NCI-H1048 (cell line): ENCODE results near the gene IYD.

Experiments used
- DNase-seq: peaks from one replicate; lab custom pipeline; 2025; lab: John Stamatoyannopoulos, UW

IYD gene

GRCh38 chr6:150368762-150369161, at the start of gene IYD:
TSS of gene IYD (plus strand) at chr6:150369012. CDS start at chr6:150369032, 20 bp downstream.
- no peak for DNase-seq

GRCh38 chr6:150319924-150320323, 48.9 kb upstream of the IYD start:
- DNase-seq: no peak

GRCh38 chr6:150320442-150320841, 48.4 kb upstream of the IYD start:
- DNase-seq: no peak

DNA sequence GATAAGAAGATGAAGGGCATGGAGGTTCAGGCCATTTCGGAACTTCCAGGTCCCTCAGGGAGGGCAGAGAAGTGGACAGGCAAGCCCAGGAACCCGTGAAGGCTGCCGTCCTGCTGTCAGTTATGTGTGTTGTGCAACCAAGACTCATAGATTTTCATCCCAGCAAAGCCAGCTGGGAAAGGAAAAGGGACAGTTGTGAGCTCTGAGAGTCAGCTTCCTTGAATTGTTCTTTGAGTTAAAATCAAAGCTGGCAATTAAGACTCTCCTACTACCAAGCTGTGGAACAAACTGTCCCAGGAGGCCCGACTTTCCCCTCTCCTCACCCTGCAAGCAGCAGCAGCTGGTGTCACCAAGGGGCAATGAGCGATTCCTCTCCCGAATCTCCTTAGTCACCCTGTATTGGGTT, 46.3 kb upstream of the IYD start:
- no peak for DNase-seq

DNA sequence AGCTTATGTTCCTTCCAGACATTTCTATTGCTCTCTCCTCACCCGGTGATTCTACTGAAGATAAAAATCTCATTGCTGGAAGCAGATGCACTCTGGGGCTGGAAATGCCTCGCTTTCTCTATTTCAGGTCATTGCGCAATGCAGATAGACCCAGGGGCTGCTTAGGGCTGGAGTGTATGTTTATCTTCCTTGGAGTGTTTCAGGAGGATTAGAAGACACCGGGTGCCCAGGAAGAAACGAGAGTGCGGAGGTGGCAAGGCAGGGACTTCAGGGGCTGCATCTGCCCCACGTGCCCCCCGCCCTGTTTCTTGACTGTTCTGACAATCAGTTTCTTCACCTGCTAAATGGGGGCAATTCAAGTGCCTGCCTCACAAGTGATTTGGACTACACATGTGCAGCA, 45.6 kb upstream of the IYD start:
- DNase-seq: no peak

DNA sequence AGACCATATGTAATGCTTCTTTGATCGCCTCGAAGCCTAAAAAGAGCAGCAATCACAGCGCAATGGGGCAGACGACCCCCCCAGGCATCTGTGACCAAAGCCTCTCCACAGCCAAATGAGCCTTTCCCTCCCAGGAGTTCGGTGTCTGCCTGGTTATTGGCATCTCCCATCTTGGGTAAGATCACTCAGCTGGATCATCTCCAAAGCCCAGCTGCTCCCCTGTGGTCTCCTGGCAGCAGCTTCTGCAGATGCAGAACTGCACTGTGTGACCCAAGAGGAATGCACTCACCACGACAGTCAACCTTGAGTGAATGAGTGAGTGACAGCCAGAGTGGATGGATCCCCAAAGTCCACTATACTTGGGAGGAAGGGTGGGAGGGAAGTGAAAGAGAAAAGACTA, 44.8 kb upstream of the IYD start:
- no peak for DNase-seq

DNA sequence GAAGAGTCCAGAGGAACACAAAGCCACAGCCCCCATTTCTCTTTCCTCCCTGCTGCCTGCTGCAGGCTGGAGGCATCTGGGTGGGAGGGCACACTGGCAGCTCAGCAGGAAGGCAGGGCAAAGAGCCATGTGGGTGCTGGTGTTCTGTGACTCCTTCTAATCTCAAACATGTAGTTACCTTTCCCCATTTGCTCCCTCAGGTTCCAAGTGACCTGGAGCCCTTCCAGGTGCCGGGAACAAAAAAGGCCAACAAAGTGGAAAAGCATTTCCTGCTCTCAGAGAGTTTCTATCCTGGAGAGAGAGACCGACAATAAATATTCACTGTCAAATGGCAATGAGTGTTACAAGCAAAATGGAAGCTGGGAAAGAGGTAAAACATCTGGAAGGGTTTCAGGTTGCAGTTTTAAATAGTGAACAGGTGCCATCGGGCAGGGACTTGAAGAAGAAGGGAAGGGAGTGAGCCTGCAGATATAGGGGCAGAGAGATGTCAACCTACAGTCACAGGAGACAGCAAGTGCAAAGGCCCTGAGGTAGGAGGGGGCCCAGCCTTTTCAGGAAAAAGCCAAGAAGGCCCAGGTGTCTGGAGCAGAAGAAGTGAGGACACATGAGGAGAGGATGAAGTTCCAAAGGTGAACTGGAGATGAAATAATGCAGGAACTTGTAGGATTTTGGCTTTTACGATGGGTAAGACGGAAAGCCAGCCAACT, 43.6 kb upstream of the IYD start:
- no peak for DNase-seq

- DNase-seq: no peak
Observed at GRCh38 chr6:150327117-150327774, 41.6 kb upstream of the IYD start.

DNA sequence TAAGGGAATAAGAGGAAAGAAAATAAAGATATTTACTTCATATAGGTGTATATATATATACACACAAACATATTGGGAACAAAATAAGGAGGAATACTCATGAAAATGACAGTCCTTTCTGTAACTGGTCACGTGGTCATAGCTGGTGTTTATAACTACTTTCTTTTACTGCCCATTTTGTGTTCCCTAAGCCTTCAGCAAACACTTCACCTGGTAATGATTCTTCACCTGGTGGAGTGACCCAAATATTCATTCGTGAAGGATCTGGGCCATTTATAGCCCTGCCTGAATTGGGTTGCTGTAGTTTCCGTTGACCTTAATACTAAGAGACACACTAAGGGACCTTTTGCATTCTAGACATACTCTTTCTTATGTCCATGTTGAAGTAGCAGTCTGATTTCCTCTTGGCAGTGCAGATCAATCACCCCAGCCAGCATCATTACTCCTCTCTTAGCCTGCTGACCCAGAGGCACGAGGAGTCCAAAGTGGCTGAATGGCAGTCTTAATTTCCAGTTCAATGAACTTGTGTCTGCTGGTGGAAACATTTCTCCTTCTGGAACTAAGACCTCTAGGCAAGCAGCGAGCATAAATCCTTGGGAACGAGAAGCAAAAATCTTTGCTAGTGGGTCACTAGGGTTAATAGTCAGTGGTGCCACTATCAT, 39.9 kb upstream of the IYD start:
- no peak for DNase-seq

DNA sequence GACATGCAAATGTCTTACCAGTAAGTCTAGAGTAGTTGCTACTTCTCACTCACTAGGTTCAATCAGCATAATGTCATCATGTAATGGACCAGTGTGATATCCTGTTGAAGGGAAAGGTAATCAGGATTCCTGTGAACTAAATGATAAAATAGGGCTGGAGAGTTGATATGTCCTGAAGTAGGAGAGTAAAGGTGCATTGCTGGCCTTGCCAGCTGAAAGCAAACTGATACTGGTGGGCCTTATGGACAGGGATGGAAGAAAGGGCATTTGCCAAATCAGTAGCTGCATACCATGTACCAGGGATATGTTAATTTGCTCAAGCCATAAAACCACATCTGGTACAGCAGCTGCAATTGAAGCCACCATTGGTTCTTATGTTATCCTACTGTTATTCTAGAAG, 37.5 kb upstream of the IYD start:
- DNase-seq: no peak

DNA sequence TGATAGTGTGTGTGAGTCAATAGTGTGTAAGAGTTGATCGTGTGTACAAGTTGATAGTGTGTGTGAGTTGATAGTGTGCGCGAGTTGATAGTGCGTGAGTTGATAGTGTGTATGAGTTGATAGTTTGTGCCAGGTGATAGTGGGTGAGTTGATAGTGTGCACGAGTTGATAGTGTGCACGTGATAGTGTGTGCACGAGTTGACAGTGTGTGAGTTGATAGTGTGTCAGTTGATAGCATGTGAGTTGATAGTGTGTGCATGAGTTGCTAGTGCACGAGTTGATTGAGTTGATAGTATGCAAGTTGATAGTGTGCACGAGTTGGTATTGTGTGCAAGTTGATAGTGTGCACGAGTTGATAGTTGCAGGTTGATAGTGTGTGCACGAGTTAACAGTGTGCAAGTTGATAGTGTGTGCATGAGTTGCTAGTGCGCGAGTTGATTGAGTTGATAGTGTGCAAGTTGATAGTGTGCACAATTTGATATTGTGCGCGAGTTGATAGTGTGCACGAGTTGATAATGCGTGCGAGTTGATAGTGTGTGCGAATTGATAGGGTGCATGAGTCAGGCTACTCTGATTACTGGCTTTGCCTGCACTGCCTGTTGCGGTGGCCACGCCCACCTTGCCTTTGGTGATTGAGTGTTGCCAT, 35.8 kb upstream of the IYD start:
- DNase-seq: no peak

GRCh38 chr6:150333585-150333941, 35.2 kb upstream of the IYD start:
- DNase-seq: no peak

GRCh38 chr6:150334790-150335783, 33.7 kb upstream of the IYD start:
- no peak for DNase-seq

- no peak for DNase-seq
Observed at GRCh38 chr6:150336299-150336698, 32.5 kb upstream of the IYD start.

DNA sequence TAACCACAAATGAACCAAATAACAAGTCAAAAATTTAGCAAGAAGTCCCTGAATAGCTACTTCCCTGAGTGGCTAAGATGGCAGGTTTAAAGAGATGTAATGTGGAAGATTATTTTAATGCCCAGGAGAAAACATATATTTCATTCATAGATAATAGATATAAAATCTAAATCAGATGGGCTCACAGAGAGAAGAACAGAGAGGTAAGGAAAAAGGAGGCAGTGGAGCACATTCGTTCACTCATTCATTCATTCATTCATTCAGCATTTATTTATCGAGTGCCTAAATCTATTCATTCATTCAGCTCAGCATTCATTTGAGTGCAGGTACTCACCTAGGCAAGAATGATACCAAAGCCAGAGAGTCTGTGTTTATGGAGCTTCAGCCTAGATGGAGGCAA, 32.1 kb upstream of the IYD start:
- no peak for DNase-seq

- no peak for DNase-seq
Observed at GRCh38 chr6:150342126-150342525, 26.7 kb upstream of the IYD start.

DNA sequence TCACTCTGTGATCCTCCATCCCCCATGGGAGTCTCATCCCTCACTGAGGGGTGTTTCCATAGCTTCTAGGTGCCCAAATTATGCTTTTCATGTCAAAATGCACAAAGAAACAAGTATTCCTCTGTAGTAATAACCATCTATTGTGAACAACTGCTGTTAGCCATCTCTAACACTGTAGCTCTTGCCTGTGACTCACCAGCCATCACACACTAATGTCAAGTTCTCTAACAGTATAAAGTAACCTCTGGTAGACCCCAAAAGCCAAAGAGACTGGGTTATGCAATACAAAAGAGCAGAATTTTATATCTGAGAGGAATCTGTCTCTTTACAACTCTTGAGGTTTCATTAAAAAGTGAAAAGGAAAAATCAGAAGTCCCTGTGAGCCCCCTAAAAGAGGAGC, 25.4 kb upstream of the IYD start:
- DNase-seq: no peak

DNA sequence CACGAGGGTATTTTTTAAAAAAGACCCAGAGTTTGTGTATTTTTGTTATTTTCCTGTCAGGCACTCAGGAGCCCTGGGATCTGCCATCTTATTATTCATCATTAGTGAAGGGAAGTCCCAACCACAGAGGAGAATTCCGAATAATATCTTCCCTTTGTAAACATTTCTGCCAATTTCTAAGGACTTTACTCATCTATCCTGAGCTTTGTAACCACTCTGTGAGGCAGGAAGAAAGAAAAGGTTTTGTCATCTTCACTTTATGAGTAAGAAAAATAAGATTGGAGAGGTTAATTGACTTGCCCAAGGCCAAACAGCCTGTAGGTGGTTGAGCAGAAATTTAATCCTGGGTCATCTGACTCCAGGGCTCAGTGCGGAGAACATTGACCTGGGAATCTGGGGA, 23.0 kb upstream of the IYD start:
- DNase-seq: no peak

DNA sequence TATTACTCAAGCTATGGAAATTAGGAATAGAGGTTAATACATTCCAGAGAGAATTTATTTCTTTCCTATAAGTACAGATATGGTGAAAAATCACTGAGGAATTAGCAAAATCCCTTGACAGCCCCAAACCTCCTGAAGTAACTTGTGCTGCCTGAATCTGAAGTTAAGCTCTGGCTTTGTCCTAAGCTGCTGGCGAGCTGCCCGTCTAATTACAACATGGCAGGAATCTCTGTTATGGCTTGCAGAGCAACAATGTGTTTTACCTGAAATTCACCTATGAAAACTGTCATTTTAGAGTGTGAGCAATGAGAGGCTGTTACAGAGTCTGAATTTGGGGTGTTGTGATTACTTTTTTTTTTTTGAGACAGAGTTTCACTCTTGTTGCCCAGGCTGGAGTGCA, 22.5 kb upstream of the IYD start:
- DNase-seq: no peak

DNA sequence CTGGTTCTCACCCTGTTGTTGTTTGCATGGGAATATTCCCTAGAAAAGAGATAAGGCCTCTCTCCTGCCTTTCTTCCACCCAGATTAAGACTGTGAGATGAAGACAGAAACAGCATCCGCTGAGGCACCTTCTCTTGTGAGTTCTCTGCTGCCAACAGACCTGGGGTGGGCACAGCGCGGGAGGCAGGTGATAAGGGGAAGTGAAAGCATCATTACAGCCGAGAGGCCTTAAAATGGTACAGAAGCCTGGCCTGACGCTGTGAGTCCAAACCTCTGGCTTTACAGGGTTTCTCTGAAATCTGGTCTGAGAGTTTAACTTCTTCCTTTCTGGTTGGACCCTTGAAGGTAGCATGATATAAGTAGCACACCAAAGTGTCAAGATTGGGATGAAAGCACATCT, 21.0 kb upstream of the IYD start:
- DNase-seq: no peak

DNA sequence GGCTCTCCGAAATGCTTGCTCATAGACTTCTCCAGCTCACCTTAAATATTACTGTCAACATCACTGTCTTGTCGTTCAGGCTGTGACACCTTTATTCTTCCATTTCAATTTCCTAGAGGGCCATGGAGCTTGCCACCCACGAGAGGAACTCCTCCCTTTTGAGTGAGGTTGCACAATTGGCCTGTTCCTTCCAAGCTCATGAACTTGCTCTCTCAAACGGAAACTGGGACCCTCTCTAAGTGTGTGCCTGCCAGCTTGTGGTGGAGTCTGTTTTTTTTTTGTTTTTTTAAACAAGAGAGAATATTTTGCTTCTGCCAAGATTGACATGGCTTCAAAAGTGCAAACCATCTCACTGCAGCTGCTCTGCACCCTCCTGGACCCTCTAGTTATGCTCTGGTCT, 19.3 kb upstream of the IYD start:
- DNase-seq: no peak
